Skeletal muscle cell (primary cell): ENCODE results near the gene RWDD3.

Experiments
- DNase-seq: peaks from one replicate; pipeline ENCODE4 v3.0.0-alpha.2; 2010; ENCODE audit warnings: low read depth
- H3K4me3 ChIP-seq: 2 replicates; pipeline ENCODE4 v1.5.1; 2011; ENCODE audit warnings: low read depth, mild to moderate bottlenecking, control low read depth, low read length, moderate library complexity

Gene RWDD3, protein sequence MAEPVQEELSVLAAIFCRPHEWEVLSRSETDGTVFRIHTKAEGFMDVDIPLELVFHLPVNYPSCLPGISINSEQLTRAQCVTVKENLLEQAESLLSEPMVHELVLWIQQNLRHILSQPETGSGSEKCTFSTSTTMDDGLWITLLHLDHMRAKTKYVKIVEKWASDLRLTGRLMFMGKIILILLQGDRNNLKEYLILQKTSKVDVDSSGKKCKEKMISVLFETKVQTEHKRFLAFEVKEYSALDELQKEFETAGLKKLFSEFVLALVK

GRCh38 chr1:95233737-95234500 lies at the start of gene RWDD3:
Gene RWDD3, plus strand, starts transcription at chr1:95234210. Its CDS starts 21 bp downstream, at chr1:95234231.
- DNase-seq = peak; percentile 63
- peak within 1 kb of the TSS; percentile 92 for H3K4me3 ChIP-seq

- no peak for DNase-seq
- H3K4me3 ChIP-seq = no peak overlapping the region
Observed at GRCh38 chr1:95186149-95186548, 47.9 kb upstream of the RWDD3 start.

DNA sequence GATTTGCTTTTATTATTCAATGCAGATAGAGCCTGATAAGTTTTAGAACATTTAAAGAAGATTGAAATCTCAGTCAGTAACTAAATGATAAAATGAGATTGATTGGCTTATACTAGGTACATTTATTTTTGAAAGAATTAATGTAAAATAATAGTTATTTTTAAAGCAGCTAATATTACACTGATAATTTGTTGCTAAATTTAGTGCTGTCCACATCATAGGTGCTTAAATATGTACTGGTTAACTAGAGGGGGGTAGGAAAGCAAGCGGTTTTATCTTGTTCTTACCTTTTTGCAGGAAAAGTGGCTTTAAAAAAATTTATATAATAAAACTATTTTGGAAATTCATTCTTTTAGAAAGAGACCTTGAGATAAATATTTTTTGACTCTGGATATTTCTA lies 40.4 kb upstream of the RWDD3 start:
- H3K4me3 ChIP-seq = no peak overlapping the region
- DNase-seq = no peak

DNA sequence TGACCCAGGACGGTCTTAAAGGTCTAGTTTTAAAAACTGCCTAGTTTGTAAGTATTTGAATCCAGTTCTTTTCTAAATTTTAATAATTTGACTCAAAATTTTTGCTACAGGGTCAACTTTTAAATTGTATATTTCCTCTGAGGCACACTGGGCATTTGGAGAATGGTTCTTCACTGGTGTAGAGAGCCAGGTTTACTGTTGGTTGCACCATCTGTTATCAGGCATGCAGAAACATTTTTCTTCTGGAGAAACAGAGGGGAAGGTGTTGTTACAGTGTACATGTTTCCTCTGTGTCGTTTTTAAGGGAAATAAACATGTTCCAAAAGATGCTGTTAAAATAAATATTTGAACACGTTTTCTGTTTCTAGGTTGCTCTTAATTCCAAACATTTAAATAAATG lies 39.0 kb upstream of the RWDD3 start:
- no peak overlapping the region for H3K4me3 ChIP-seq
- DNase-seq = no peak

DNA sequence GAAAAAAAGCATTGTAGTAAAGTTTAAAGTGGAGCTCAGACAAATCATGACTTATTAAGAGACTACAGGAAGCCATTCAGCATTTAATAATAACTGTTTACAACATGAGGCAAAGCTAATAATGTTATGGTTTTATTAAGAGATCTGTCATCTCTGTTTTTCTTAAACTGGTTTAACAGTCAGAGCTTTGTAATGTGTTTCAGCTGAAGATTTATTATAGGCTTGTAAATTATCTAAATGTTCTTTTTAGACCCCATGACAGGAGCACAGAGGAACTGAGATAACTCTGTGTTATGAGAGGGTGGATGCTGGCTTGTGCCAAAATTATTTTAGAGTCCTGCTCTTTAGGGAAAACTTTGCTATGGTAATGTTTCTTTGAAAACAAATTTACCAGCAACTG lies 38.0 kb upstream of the RWDD3 start:
- no peak overlapping the region for H3K4me3 ChIP-seq
- no peak for DNase-seq

DNA sequence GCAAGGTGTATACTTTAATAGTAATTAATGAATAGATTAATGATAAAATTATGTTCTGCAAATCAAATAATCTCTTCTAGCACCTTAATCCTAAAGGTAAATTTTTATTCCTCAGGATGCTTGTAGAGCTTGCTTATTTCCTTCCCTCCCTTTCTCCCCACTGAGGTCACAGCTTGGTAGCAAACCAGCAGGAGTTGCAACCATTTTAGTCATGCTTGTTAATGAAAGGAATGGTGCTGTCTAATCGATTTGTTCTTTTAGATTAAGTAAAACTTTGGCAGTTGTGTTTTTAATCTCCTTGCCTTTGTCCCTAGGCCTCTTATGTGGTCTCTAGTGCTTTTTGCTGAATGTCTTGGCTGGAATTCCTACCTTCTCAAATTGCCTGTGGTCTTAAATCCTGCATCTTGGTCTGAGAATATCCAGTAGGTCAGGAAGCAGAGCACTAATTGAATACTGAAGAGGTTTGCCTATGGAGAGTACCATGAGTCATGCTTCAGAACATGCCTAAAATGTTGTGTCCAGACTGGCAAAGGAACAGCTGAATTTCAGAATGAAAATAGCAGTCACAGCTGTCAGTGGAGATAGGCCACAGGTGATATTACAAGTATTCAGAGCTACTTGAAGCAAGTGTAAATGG lies 36.3 kb upstream of the RWDD3 start:
- DNase-seq = peak; percentile 44
- no peak overlapping the region for H3K4me3 ChIP-seq

GRCh38 chr1:95201905-95202304 lies 32.1 kb upstream of the RWDD3 start:
- no peak overlapping the region for H3K4me3 ChIP-seq
- no peak for DNase-seq

DNA sequence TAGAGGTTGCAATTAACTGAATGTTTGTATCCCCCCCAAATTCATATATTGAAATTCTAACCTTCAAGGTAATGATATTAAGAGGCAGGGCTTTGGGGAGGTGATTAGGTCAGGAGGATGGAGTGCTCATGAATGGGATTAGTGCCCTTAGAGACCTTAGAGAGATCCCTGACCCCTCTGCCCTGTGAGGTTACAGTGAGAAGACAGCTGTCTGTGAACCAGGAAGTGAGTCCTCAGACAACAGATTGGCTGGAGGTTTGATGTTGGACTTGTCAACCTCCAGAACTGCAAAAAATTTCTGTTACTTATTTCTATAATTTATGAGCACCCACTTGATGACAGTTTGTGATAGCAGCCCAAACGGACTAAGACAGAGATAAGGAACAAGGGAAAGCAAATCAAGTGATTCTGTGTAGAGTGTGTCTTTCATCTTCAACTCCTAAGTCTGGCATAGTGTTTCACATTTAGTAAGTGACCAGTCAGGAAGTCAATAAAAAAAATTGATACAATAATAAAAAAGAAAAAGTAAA lies 30.0 kb upstream of the RWDD3 start:
- DNase-seq = no peak
- no peak overlapping the region for H3K4me3 ChIP-seq

DNA sequence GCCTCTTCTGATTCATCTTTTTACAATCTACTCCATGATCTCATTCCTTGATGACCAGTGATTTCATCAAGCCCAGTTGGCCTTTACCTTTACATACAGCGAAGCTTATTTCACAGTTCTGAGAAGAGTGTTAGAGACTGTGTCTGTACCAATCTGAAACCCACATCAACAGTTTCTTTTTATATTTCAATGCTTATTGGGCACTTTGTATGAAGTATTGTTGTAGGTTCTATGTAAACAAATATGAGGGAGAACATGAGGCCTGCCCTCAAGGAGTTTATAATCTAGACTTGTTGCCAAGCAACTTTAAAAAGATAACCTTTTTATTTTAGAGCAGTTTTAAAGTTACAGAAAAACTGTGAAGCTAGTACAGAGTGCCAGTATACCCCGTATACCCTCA lies 27.5 kb upstream of the RWDD3 start:
- no peak overlapping the region for H3K4me3 ChIP-seq
- no peak for DNase-seq

- H3K4me3 ChIP-seq = no peak overlapping the region
- no peak for DNase-seq
Observed at GRCh38 chr1:95207223-95207935, 26.6 kb upstream of the RWDD3 start.

GRCh38 chr1:95208876-95209275 lies 25.1 kb upstream of the RWDD3 start:
- DNase-seq = no peak
- H3K4me3 ChIP-seq = no peak overlapping the region

GRCh38 chr1:95209291-95209690 lies 24.7 kb upstream of the RWDD3 start:
- DNase-seq = no peak
- H3K4me3 ChIP-seq = no peak overlapping the region

- no peak for DNase-seq
- no peak overlapping the region for H3K4me3 ChIP-seq
Observed at GRCh38 chr1:95216292-95216990, 17.6 kb upstream of the RWDD3 start.

- no peak overlapping the region for H3K4me3 ChIP-seq
- no peak for DNase-seq
Observed at GRCh38 chr1:95217371-95217770, 16.6 kb upstream of the RWDD3 start.

GRCh38 chr1:95219407-95219806 lies 14.6 kb upstream of the RWDD3 start:
- H3K4me3 ChIP-seq = no peak overlapping the region
- DNase-seq = no peak

GRCh38 chr1:95221306-95221705 lies 12.7 kb upstream of the RWDD3 start:
- DNase-seq = no peak
- no peak overlapping the region for H3K4me3 ChIP-seq

GRCh38 chr1:95222629-95223028 lies 11.4 kb upstream of the RWDD3 start:
- no peak overlapping the region for H3K4me3 ChIP-seq
- no peak for DNase-seq

DNA sequence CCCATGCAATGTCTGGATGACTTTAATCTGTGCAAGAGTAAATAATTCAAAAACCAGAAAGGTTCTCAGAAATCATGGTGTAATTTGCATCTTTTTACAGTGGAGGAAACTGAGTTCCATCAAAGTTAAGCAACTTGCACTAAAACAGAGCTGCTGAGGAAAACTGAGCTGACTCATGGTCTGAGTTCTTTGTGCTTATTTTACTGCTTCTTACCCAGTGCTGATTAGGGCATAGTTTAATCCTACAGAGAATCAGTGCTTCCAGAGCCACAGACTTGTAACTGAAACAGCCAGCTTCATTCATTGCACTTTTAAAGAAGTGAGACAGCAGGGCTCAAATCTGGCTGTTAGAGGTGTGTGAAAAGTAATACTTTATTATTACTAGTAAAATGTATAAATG lies 10.9 kb upstream of the RWDD3 start:
- no peak overlapping the region for H3K4me3 ChIP-seq
- peak; percentile 47 for DNase-seq
